Epithelial cell of proximal tubule (primary cell): ENCODE measurements around the gene IL1F10. TPM values are rescaled to one million over a fixed set of nuclear protein-coding genes. Genes with fewer than 3 reads are reported as not detected.

Experiments
- DNase-seq: peaks from one replicate; pipeline ENCODE4 v3.0.0-alpha.2; 2011; ENCODE audit warnings: low read depth
- H3K4me3 ChIP-seq: 2 replicates; pipeline ENCODE4 v1.5.1; 2011; ENCODE audit warnings: low read depth, mild to moderate bottlenecking, low read length
- CTCF ChIP-seq: conservative IDR thresholded peaks from 2 replicates; pipeline ENCODE4 v1.5.1; 2012; ENCODE audit warnings: low read depth, mild to moderate bottlenecking, low read length
- total RNA-seq: library from RNA; depleted of rRNA; stranded (reverse); fragments of >200 nt; gene quantifications from 2 replicates; pipeline ENCODE4 v1.2.3, GENCODE V29; 2015

The IL1F10 gene
- total RNA-seq, 1 donor from 2014 or later: not detected

DNA sequence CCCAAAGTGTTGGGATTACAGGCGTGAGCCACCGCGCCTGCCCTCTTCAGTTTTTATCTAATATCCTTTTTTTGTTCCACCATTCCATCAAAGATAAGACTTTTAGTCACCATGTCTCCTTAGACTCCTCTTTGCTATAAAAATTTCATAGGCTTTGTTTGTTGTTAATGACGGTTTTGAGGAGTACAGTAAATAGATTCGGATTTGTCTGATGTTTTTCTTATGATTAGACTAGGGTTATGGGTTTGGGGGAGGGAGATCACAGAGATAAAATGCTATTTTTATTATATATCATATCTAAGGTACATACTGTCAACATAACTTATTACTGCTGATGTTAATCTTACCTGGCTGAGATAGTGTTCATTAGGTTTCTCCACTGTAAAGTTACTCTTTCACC, 21.3 kb upstream of the IL1F10 start:
- TF ChIP-seq CTCF: no peak
- no peak overlapping the region for H3K4me3 ChIP-seq
- no peak for DNase-seq

- no peak for TF ChIP-seq CTCF
- DNase-seq: no peak
- H3K4me3 ChIP-seq: no peak overlapping the region
Observed at GRCh38 chr2:113050921-113051895, 16.6 kb upstream of the IL1F10 start.

- DNase-seq: no peak
- TF ChIP-seq CTCF: no peak
- H3K4me3 ChIP-seq: no peak within 1 kb of the TSS
Observed at GRCh38 chr2:113052396-113052917, 15.3 kb upstream of the IL1F10 start, which contains the start of gene IL36B. TSS of gene IL36B (minus strand) at chr2:113052867.

- no peak overlapping the region for H3K4me3 ChIP-seq
- no peak for DNase-seq
- TF ChIP-seq CTCF: no peak
Observed at GRCh38 chr2:113053666-113054065, 14.1 kb upstream of the IL1F10 start.

DNA sequence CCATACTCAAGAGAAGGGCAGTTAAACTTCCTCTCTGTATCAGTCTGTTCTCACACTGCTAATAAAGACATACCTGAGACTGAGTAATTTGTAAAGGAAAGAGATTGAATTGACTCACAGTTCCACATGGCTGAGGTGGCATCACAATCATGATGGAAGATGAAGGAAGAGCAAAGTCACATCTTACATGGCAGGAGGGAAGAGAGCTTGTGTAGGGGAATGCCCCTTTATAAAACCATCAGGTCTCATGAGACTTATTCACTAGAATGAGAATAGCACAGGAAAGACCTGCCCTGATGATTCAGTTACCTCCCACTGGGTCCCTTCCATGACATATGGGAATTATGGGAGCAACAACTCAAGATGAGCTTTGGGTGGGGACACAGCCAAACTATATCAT, 13.7 kb upstream of the IL1F10 start:
- H3K4me3 ChIP-seq: no peak overlapping the region
- no peak for TF ChIP-seq CTCF
- DNase-seq: no peak

GRCh38 chr2:113056521-113056920, 11.2 kb upstream of the IL1F10 start:
- DNase-seq: no peak
- TF ChIP-seq CTCF: no peak
- H3K4me3 ChIP-seq: no peak overlapping the region
